AG04450 (cell line): Measurements from ENCODE around the gene PRKCQ. TPM values are rescaled to one million over a fixed set of nuclear protein-coding genes. Genes with fewer than 3 reads are reported as not detected.

Source experiments
- CTCF ChIA-PET: fragments of 300-600, 350-600 bp; formaldehyde crosslinking; extraction: SDS; loops from one replicate; lab custom pipeline; 2022; ENCODE audit warnings: antibody characterized with exemption, inconsistent platforms; lab: Charles Lee
- POLR2A ChIA-PET: fragments of 350-600 bp; formaldehyde crosslinking; extraction: SDS; loops from one replicate; lab custom pipeline; 2021; ENCODE audit warnings: antibody characterized with exemption, inconsistent platforms; lab: Yijun Ruan, JAX
- DNase-seq: peaks from one replicate; pipeline ENCODE4 v3.0.0-alpha.2; 2011; ENCODE audit warnings: low read depth, low spot score
- H3K27ac ChIP-seq: one replicate; pipeline ENCODE4 v1.5.1; 2012; ENCODE audit warnings: low read depth, low read length, control low read depth
- H3K27me3 ChIP-seq: one replicate; pipeline ENCODE4 v1.6.0; 2012; ENCODE audit warnings: low read length; ENCODE audit not compliant: control insufficient read depth, insufficient read depth
- H3K4me3 ChIP-seq: 2 replicates; pipeline ENCODE4 v1.5.1; 2011; ENCODE audit warnings: mild to moderate bottlenecking, low read depth, low read length, control low read depth
- H3K9me3 ChIP-seq: 2 replicates; pipeline ENCODE4 v1.5.1; 2012; ENCODE audit warnings: low read length; ENCODE audit not compliant: control insufficient read depth, insufficient read depth
- polyA plus RNA-seq: library from polyadenylated mRNA; depleted of rRNA; stranded (reverse); fragments of >200 nt; gene quantifications from 2 replicates; pipeline ENCODE4 v1.2.3, GENCODE V29; 2011
- TF ChIP-seq, protein P1 (sequence below): IDR thresholded peaks from 2 replicates; pipeline ENCODE4 v1.5.1; 2011; ENCODE audit warnings: low read depth, low read length, control low read depth, inconsistent platforms

Gene PRKCQ
- polyA plus RNA-seq, 1 experiment: 0.10 TPM

DNA sequence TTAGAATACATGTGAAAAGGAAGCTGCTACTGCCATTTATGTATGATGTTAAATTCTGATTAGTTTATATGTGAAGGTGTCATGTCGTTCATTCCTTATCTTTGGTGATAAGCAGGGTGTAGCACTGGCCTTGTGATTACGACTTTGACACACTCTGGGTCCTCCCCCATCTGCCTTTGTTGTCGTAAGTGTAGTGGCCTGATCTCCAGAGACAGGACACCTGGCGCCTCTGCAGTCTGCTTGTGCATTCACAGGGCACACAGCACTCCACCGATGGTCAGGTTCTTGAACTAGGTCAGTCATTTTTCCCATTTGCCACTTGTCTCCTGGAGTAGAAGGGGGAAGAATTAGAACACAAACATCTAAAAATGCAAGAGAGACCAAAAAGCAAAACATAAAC lies 186.0 kb downstream of the PRKCQ start:
- Histone ChIP-seq H3K4me3 (no peak overlapping the region), H3K9me3 (0 out of 2 replicates have a peak, but pooled peaks cover 4% of the 10 kb centered on the region), H3K27me3 (no peaks in the 10 kb centered on the region), H3K27ac (no peak overlapping the region)
- TF ChIP-seq, protein P1, sequence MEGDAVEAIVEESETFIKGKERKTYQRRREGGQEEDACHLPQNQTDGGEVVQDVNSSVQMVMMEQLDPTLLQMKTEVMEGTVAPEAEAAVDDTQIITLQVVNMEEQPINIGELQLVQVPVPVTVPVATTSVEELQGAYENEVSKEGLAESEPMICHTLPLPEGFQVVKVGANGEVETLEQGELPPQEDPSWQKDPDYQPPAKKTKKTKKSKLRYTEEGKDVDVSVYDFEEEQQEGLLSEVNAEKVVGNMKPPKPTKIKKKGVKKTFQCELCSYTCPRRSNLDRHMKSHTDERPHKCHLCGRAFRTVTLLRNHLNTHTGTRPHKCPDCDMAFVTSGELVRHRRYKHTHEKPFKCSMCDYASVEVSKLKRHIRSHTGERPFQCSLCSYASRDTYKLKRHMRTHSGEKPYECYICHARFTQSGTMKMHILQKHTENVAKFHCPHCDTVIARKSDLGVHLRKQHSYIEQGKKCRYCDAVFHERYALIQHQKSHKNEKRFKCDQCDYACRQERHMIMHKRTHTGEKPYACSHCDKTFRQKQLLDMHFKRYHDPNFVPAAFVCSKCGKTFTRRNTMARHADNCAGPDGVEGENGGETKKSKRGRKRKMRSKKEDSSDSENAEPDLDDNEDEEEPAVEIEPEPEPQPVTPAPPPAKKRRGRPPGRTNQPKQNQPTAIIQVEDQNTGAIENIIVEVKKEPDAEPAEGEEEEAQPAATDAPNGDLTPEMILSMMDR: no peak
- ChIA-PET CTCF (interaction anchor here (3.6 kb wide), 1 partner anchor 192 kb away, joined by 15 read pairs; the partner anchor contains the start of gene PFKFB3), POLR2A (no interaction called here)
- DNase-seq: no peak

DNA sequence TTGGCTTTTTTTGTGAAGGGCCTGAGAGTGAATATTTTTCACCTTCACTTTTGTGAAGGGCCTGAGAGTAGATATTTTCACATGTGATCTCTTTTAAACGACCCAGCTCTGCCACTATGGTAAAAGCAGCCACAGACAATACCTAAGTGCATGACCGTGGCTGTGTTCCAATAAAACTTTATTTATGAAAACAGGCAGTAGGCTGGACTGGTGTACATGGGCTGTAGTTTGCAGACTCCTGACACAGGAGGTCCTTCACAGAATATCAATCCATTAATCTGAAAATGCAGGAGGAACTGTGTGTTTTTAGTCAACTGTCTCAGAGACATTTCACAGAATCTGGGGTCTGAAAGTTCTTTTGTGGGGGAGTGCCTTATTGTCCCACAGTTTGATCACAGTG lies 186.9 kb downstream of the PRKCQ start:
- DNase-seq: no peak
- Histone ChIP-seq H3K27me3 (no peaks in the 10 kb centered on the region), H3K9me3 (peaks cover 9% of the 10 kb centered on the region), H3K4me3 (no peak overlapping the region), H3K27ac (no peak overlapping the region)
- TF ChIP-seq, protein P1: no peak
- ChIA-PET CTCF (interaction anchor here (1.0 kb wide), 1 partner anchor 9 kb away, joined by 6 read pairs; no protein-coding TSS in a partner anchor), POLR2A (no interaction called here)

DNA sequence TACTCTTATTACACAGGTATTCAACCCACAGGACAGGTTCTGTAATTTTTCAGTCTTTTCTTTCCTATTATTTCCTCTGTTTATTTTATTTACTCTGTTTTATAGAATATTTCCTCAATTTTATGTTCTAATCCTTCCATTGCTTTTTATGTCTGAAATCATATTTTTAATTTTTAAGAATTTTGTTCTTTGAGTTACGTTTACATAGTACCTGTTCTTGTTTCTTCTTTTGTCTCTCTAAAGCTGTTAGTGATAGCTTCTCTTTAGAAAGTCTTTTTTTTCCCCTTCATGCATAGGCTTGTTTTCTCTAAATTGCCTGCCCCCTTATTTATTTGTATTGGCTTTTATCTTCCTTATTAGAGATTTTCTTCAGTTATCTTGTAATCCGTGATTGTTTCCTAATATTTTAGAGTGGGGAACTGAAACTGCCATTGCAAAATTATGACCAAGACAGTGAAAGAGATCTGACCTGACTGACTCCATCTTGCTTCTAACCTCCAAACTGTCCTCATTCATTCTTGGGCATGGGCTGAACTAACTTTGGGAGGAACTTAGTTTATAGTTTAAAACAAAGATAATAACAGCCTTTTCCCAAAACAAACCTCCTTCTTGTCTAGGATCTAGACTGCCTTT lies 189.7 kb downstream of the PRKCQ start:
- Histone ChIP-seq H3K9me3 (peaks cover 10% of the 10 kb centered on the region), H3K27me3 (no peaks in the 10 kb centered on the region), H3K4me3 (no peak overlapping the region), H3K27ac (no peak overlapping the region)
- TF ChIP-seq, protein P1: no peak
- DNase-seq: no peak
- POLR2A ChIA-PET: no interaction called here
- CTCF ChIA-PET: interaction anchor here (1.4 kb wide), 1 partner anchor 188 kb away, joined by 3 read pairs; the partner anchor contains the start of gene PFKFB3

DNA sequence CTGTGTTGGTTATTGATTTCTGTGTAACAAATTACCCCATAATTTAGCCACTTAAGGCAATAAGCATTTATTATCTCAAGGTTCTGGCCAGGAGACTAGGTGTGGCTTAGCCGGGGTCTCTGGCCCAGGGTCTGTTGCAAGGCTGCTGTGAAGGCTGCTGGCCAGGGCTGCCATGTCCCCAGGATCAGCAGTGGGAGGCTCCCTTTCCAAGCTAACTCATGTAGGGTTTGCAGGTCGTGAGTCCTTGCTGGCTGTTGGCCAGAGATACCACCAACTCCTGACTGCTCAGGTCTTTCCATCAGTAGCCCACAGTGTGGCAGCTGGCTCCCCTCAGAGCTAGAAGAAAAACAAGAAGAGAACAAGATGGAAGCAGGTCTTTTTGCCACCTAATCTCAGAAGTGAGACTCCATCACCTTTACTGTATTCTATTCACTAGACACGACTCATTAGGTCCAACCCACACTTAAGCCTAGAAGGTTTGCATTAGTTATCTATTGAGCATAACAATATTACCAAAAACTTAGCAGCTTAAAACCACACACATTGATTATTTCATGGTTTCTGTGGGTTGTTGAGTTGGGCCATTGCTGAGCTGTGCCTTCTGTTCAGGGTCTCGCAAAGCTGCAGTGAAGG lies 191.7 kb downstream of the PRKCQ start:
- CTCF ChIA-PET: interaction anchor here (2.5 kb wide), 1 partner anchor 13 kb away, joined by 17 read pairs; no protein-coding TSS in a partner anchor

More for the DNA sequence above, 191.7 kb downstream of the PRKCQ start:
- Histone ChIP-seq H3K4me3 (no peak overlapping the region), H3K27me3 (no peaks in the 10 kb centered on the region), H3K9me3 (peaks cover 10% of the 10 kb centered on the region), H3K27ac (no peak overlapping the region)
- no peak for DNase-seq
- POLR2A ChIA-PET: no interaction called here
- TF ChIP-seq, protein P1: no peak
